H9 (cell line): ENCODE data around the gene ZNF750. TPM values are rescaled to one million over a fixed set of nuclear protein-coding genes. Genes with fewer than 3 reads are reported as not detected.

ENCODE experiments used
- DNase-seq: peaks from one replicate; pipeline ENCODE4 v3.0.0-alpha.2; 2017
- H2AFZ ChIP-seq: one replicate; pipeline ENCODE4 v1.6.1; 2013; ENCODE audit warnings: mild to moderate bottlenecking, low read length, control low read depth, moderate library complexity
- H2AK5ac ChIP-seq: 2 replicates; pipeline ENCODE4 v1.6.1; 2013; ENCODE audit warnings: low read length, control low read depth, mixed read lengths; ENCODE audit not compliant: insufficient read length
- H2BK120ac ChIP-seq: one replicate; pipeline ENCODE4 v1.6.1; 2013; ENCODE audit warnings: low read depth, mild to moderate bottlenecking, low read length, control low read depth, inconsistent platforms; ENCODE audit not compliant: poor library complexity, severe bottlenecking
- H2BK12ac ChIP-seq: 2 replicates; pipeline ENCODE4 v1.6.1; 2013; ENCODE audit warnings: low read length, control low read depth, mixed read lengths, low read depth; ENCODE audit not compliant: insufficient read length
- H2BK15ac ChIP-seq: 2 replicates; pipeline ENCODE4 v1.6.1; 2013; ENCODE audit warnings: low read depth, low read length, control low read depth
- H2BK20ac ChIP-seq: one replicate; pipeline ENCODE4 v1.6.1; 2013; ENCODE audit warnings: low read depth, mild to moderate bottlenecking, low read length, control low read depth, inconsistent platforms; ENCODE audit not compliant: poor library complexity, severe bottlenecking
- H2BK5ac ChIP-seq: 2 replicates; pipeline ENCODE4 v1.6.1; 2013; ENCODE audit warnings: low read length, control low read depth, mixed read lengths; ENCODE audit not compliant: insufficient read length
- H3K14ac ChIP-seq: 2 replicates; pipeline ENCODE4 v1.6.1; 2013; ENCODE audit warnings: low read length, control low read depth; ENCODE audit not compliant: insufficient read depth
- H3K18ac ChIP-seq: 2 replicates; pipeline ENCODE4 v1.6.1; 2013; ENCODE audit warnings: low read depth, mild to moderate bottlenecking, mixed read lengths, low read length, control low read depth; ENCODE audit not compliant: insufficient read length
- H3K23ac ChIP-seq: 2 replicates; pipeline ENCODE4 v1.6.1; 2013; ENCODE audit warnings: low read length, control low read depth, mixed read lengths, low read depth; ENCODE audit not compliant: insufficient read length
- H3K23me2 ChIP-seq: 2 replicates; pipeline ENCODE4 v1.6.1; 2013; ENCODE audit warnings: low read depth, mild to moderate bottlenecking, mixed read lengths, low read length, control low read depth; ENCODE audit not compliant: insufficient read length, poor library complexity, severe bottlenecking
- H3K27ac ChIP-seq: 2 replicates; pipeline ENCODE4 v1.5.1; 2013; ENCODE audit warnings: low read length, control low read depth, mixed read lengths, low read depth; ENCODE audit not compliant: insufficient read length
- H3K27me3 ChIP-seq: 2 replicates; pipeline ENCODE4 v1.6.1; 2013; ENCODE audit warnings: low read length, control low read depth, inconsistent platforms; ENCODE audit not compliant: insufficient read depth
- H3K4ac ChIP-seq: 2 replicates; pipeline ENCODE4 v1.6.1; 2013; ENCODE audit warnings: low read depth, mild to moderate bottlenecking, control low read depth, inconsistent platforms, low read length, moderate library complexity
- H3K4me1 ChIP-seq: 2 replicates; pipeline ENCODE4 v1.6.1; 2013; ENCODE audit warnings: low read length, control low read depth, inconsistent platforms; ENCODE audit not compliant: insufficient read depth
- H3K4me2 ChIP-seq: 2 replicates; pipeline ENCODE4 v1.6.1; 2013; ENCODE audit warnings: low read length, control low read depth, mixed read lengths; ENCODE audit not compliant: insufficient read length, insufficient read depth
- H3K56ac ChIP-seq: 2 replicates; pipeline ENCODE4 v1.6.1; 2013; ENCODE audit warnings: low read depth, mild to moderate bottlenecking, mixed read lengths, low read length, control low read depth; ENCODE audit not compliant: insufficient read length
- H3K79me1 ChIP-seq: 2 replicates; pipeline ENCODE4 v1.6.1; 2013; ENCODE audit warnings: low read depth, mild to moderate bottlenecking, moderate library complexity, low read length, control low read depth, inconsistent platforms; ENCODE audit not compliant: insufficient read depth, poor library complexity, severe bottlenecking
- H3K79me2 ChIP-seq: 2 replicates; pipeline ENCODE4 v1.6.1; 2013; ENCODE audit warnings: low read length, control low read depth, inconsistent platforms; ENCODE audit not compliant: insufficient read depth
- H3K9ac ChIP-seq: 2 replicates; pipeline ENCODE4 v1.6.1; 2013; ENCODE audit warnings: low read length, control low read depth, mixed read lengths; ENCODE audit not compliant: insufficient read length; ENCODE audit errors: extremely low read depth
- H3K9me3 ChIP-seq: one replicate; pipeline ENCODE4 v1.6.1; 2013; ENCODE audit warnings: low read depth, low read length, inconsistent platforms; ENCODE audit not compliant: control insufficient read depth
- H3T11ph ChIP-seq: one replicate; pipeline ENCODE4 v1.6.1; 2013; ENCODE audit warnings: mild to moderate bottlenecking, low read length, control low read depth, inconsistent platforms
- H4K20me1 ChIP-seq: one replicate; pipeline ENCODE4 v1.6.1; 2013; ENCODE audit not compliant: control insufficient read depth, insufficient read length, insufficient read depth
- H4K5ac ChIP-seq: 2 replicates; pipeline ENCODE4 v1.6.1; 2013; ENCODE audit warnings: low read depth, mild to moderate bottlenecking, mixed read lengths, low read length, control low read depth; ENCODE audit not compliant: insufficient read length
- H4K8ac ChIP-seq: replicated peaks from 2 replicates; pipeline ENCODE4 v1.6.1; 2013; ENCODE audit warnings: low read length, control low read depth, mixed read lengths, low read depth; ENCODE audit not compliant: insufficient read length
- H4K91ac ChIP-seq: 2 replicates; pipeline ENCODE4 v1.6.1; 2013; ENCODE audit warnings: low read depth, mild to moderate bottlenecking, moderate library complexity, mixed read lengths, low read length, control low read depth; ENCODE audit not compliant: insufficient read length
- H3K27ac Mint-ChIP-seq, 3 experiments: 2 replicates in 2 of 3; 3 replicates in 1 of 3; pipeline ENCODE4 v1.8.0; 2020 to 2021; ENCODE audit warnings: mixed read lengths in 3 of 3, mild to moderate bottlenecking in 1 of 3, moderate library complexity in 1 of 3
- H3K27me3 Mint-ChIP-seq: 2 replicates; pipeline ENCODE4 v1.8.0; 2021; ENCODE audit warnings: low read depth, mild to moderate bottlenecking, moderate library complexity, mixed read lengths
- H3K36me3 Mint-ChIP-seq, 3 experiments: 2 replicates in 2 of 3; 3 replicates in 1 of 3; pipeline ENCODE4 v1.8.0; 2020 to 2021; ENCODE audit warnings: low read depth in 3 of 3, mixed read lengths in 3 of 3; ENCODE audit not compliant: insufficient read depth in 1 of 3
- H3K4me1 Mint-ChIP-seq, 2 experiments: 2 replicates each; pipeline ENCODE4 v1.8.0; 2020; ENCODE audit warnings: mixed read lengths in 2 of 2
- H3K4me3 Mint-ChIP-seq, 2 experiments: 2 replicates in 1 of 2; 3 replicates in 1 of 2; pipeline ENCODE4 v1.8.0; 2020 to 2021; ENCODE audit warnings: mild to moderate bottlenecking in 2 of 2, mixed read lengths in 2 of 2, moderate library complexity in 1 of 2
- H3K9me3 Mint-ChIP-seq, 2 experiments: 2 replicates in 1 of 2; 3 replicates in 1 of 2; pipeline ENCODE4 v1.8.0; 2020; ENCODE audit warnings: mild to moderate bottlenecking in 2 of 2, mixed read lengths in 2 of 2, moderate library complexity in 1 of 2
- CTCF ChIP-seq: fragments of 200-600 bp; sonication (generic); conservative IDR thresholded peaks from 3 replicates; pipeline ENCODE4 v1.8.0; 2021; ENCODE audit warnings: antibody characterized with exemption, mild to moderate bottlenecking
- WGBS: extraction: QIAGEN DNeasy Blood & Tissue Kit; methylation state at CpG from one replicate; pipeline ENCODE4 v1.1.7; 2013; ENCODE audit warnings: missing lambda C conversion rate, low lambda C conversion rate, mixed read lengths; ENCODE audit not compliant: insufficient read length; ENCODE audit errors: extremely low coverage; 5-methylcytosine and 5-hydroxymethylcytosine counted together
- total RNA-seq: library from RNA; stranded (reverse); gene quantifications from 2 replicates; pipeline ENCODE4 v1.2.1, GENCODE V29; 2021

ZNF750 gene
- total RNA-seq, 1 experiment from 2014 or later, result not detected

- Histone ChIP-seq H3K14ac (no peak overlapping the region; the same call in 1 of the 2 replicates), H3K27me3 (no peaks in the 10 kb centered on the region), H3K18ac (no peak overlapping the region), H2AK5ac (no peak overlapping the region), H3K4me2 (no peak overlapping the region), H4K5ac (no peak overlapping the region), H3T11ph (no peak overlapping the region), H3K9me3 (no peaks in the 10 kb centered on the region), H2BK20ac (no peak overlapping the region), H3K79me2 (no peaks in the 10 kb centered on the region; the same call in 1 of the 2 replicates), H2BK5ac (no peak overlapping the region), H2BK12ac (no peak overlapping the region), H2BK120ac (no peak overlapping the region), H3K27ac (no peak overlapping the region), H3K56ac (no peak overlapping the region), H3K4ac (no peak overlapping the region), H3K23ac (no peak overlapping the region), H4K91ac (no peak overlapping the region), H3K4me1 (no peaks in the 10 kb centered on the region), H4K8ac (no peak overlapping the region), H3K79me1 (peaks cover 2% of the 10 kb centered on the region), H3K9ac (no peak overlapping the region), H4K20me1 (no peaks in the 10 kb centered on the region), H2AFZ (no peak overlapping the region), H2BK15ac (no peak overlapping the region), H3K23me2 (peaks cover 4% of the 10 kb centered on the region)
- no peak overlapping the region for H3K4me3 Mint-ChIP-seq
- no CpG with 5 or more reads among the region's 27 CpGs for WGBS
- DNase-seq, result no peak
- H3K27me3 Mint-ChIP-seq, result no peaks in the 10 kb centered on the region
- H3K27ac Mint-ChIP-seq, result 0 out of 7 replicates have a peak overlapping the region, but pooled peaks of 1 of the 3 experiments have one; percentile 75
- peaks cover 39 to 54% (median 43%) of the 10 kb centered on the region in 3 experiments for H3K36me3 Mint-ChIP-seq
- H3K9me3 Mint-ChIP-seq, result peaks cover 0 to 5% of the 10 kb centered on the region in 2 experiments; a peak in 3 of 5 replicates
- peaks cover 5 to 10% of the 10 kb centered on the region in 2 experiments for H3K4me1 Mint-ChIP-seq
- no peak for TF ChIP-seq CTCF
Observed at GRCh38 chr17:82780971-82781893, 58.6 kb downstream of the ZNF750 start.
